Measurements from ENCODE around the gene RPS21. TPM values are rescaled to one million over a fixed set of nuclear protein-coding genes. Genes with fewer than 3 reads are reported as not detected.
A peak's percentile ranks its signal among the peaks of the same experiment; 100 is the strongest.

The RPS21 gene
- total and polyA plus RNA-seq, 9 of the 15 experiments (the other 6 are each of a cell fraction or from before 2014, with no cell fraction given): 1,380 to 5,647 (median 3,091) TPM

DNA sequence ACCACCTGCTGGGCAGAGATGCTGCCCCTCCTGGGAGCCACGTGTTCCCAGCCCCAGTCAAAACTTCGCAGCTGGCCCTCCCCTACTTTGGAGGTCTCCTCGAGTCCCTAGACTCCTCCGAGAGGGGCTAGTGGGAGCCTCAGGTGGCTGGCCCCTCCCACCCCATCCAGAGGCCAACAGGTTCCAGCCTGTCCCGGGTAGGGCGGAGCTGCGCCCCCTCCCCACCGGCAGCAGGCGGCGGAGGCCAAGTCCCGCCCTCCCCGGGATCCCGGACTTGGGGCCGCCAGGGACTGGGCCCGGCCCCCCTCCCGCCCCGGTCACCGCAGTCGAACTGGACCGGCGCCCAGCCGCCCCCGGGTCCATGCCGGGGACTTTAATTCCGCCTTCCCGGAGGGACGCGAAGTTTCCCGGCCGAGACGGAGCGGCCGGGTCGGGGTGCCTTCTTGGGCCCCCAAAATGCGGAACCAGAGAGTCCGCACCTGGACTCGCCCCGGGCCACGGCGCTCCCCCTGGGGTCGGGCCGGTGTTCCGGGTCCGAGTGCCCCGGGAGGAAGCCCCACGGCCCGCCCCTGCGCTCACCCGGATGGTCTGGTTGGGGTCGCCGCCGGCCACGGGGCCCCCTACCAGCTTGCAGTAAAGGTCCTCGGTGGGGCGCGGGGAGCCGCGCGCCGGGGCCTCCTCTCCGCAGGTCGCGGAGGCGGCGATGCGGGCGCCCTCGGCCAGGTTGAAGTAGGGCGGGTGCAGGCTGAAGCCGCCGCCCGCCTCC, 20.4 kb upstream of the RPS21 start (continued):
- TF ChIP-seq, protein P1, sequence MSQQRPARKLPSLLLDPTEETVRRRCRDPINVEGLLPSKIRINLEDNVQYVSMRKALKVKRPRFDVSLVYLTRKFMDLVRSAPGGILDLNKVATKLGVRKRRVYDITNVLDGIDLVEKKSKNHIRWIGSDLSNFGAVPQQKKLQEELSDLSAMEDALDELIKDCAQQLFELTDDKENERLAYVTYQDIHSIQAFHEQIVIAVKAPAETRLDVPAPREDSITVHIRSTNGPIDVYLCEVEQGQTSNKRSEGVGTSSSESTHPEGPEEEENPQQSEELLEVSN (IDR thresholded peaks at IDR 0.05; ENCODE audit: borderline replicate concordance in 1 of 2, extremely low read depth in 1 of 2, insufficient read depth in 1 of 2, insufficient read length in 1 of 2, low read depth in 1 of 2, low read length in 1 of 2, poor library complexity in 1 of 2, severe bottlenecking in 1 of 2): peak in 1 of 2 experiments; percentile 25
- TF ChIP-seq CTBP1 (IDR thresholded peaks at IDR 0.05; ENCODE audit: borderline replicate concordance): 0 out of 2 replicates have a peak, but pooled peaks have one; percentile 26
- 0 out of 4 replicates have a peak, but pooled peaks of 1 of the 2 experiments have one; percentile 9 for TF ChIP-seq NRF1 (conservative IDR thresholded peaks at IDR 0.05 in 1 of 2, IDR thresholded peaks at IDR 0.05 in 1 of 2)
- TF ChIP-seq ZNF23 (CRISPR knock-in tag; IDR thresholded peaks at IDR 0.05): no peak
- TF ChIP-seq PTTG1 (tag; IDR thresholded peaks at IDR 0.05; ENCODE audit: low read depth): no peak
- TF ChIP-seq, protein P2, sequence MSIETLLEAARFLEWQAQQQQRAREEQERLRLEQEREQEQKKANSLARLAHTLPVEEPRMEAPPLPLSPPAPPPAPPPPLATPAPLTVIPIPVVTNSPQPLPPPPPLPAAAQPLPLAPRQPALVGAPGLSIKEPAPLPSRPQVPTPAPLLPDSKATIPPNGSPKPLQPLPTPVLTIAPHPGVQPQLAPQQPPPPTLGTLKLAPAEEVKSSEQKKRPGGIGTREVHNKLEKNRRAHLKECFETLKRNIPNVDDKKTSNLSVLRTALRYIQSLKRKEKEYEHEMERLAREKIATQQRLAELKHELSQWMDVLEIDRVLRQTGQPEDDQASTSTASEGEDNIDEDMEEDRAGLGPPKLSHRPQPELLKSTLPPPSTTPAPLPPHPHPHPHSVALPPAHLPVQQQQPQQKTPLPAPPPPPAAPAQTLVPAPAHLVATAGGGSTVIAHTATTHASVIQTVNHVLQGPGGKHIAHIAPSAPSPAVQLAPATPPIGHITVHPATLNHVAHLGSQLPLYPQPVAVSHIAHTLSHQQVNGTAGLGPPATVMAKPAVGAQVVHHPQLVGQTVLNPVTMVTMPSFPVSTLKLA (conservative IDR thresholded peaks at IDR 0.05): peak; percentile 80 to 82
- TF ChIP-seq KDM4B (IDR thresholded peaks at IDR 0.05; ENCODE audit: borderline replicate concordance in 2 of 2, low read depth in 1 of 2): no peak
- no peak for TF ChIP-seq ZKSCAN1 (IDR thresholded peaks at IDR 0.05; ENCODE audit: low read depth, low read length)
- peak; percentile 16; the same call in 1 of the 2 replicates for TF ChIP-seq MTA3 (IDR thresholded peaks at IDR 0.05; ENCODE audit: borderline replicate concordance)
- TF ChIP-seq ZC3H8 (IDR thresholded peaks at IDR 0.05): no peak
- 0 out of 2 replicates have a peak, but pooled peaks have one; percentile 49 for TF ChIP-seq RBM14 (IDR thresholded peaks at IDR 0.05; ENCODE audit: borderline replicate concordance, insufficient read depth, low read depth, low read length)
- no peak for TF ChIP-seq ZNF316 (IDR thresholded peaks at IDR 0.05)
- TF ChIP-seq ETV6 (IDR thresholded peaks at IDR 0.05; ENCODE audit: borderline replicate concordance in 1 of 2, low read depth in 2 of 2, low read length in 1 of 2): no peak
- TF ChIP-seq ETV6 (CRISPR knock-in tag; IDR thresholded peaks at IDR 0.05; ENCODE audit: borderline replicate concordance): no peak
- no peak for TF ChIP-seq POLR2G (IDR thresholded peaks at IDR 0.05; ENCODE audit: low read depth, low read length)
- 0 out of 2 replicates have a peak, but pooled peaks have one; percentile 2 for TF ChIP-seq MBD2 (IDR thresholded peaks at IDR 0.05; ENCODE audit: borderline replicate concordance, low read depth)
- no peak for TF ChIP-seq ZNF444 (CRISPR knock-in tag; IDR thresholded peaks at IDR 0.05)
- peak; percentile 63 for TF ChIP-seq FIP1L1 (IDR thresholded peaks at IDR 0.05; ENCODE audit: low read depth, low read length, poor library complexity, severe bottlenecking)
- peak; percentile 31; the same call in 1 of the 2 replicates for TF ChIP-seq ZNF121 (CRISPR knock-in tag; conservative IDR thresholded peaks at IDR 0.05)
- TF ChIP-seq ZNF561 (CRISPR knock-in tag; conservative IDR thresholded peaks at IDR 0.05): no peak
- no peak for TF ChIP-seq ASH1L (IDR thresholded peaks at IDR 0.05; ENCODE audit: borderline replicate concordance, low read depth, partially characterized antibody)
- TF ChIP-seq TAF15 (IDR thresholded peaks at IDR 0.05; ENCODE audit: low read depth, low read length): no peak
- TF ChIP-seq, protein P3, sequence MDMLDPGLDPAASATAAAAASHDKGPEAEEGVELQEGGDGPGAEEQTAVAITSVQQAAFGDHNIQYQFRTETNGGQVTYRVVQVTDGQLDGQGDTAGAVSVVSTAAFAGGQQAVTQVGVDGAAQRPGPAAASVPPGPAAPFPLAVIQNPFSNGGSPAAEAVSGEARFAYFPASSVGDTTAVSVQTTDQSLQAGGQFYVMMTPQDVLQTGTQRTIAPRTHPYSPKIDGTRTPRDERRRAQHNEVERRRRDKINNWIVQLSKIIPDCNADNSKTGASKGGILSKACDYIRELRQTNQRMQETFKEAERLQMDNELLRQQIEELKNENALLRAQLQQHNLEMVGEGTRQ (CRISPR knock-in tag; IDR thresholded peaks at IDR 0.05): 0 out of 2 replicates have a peak, but pooled peaks have one; percentile 1
- TF ChIP-seq HSF4 (CRISPR knock-in tag; IDR thresholded peaks at IDR 0.05; ENCODE audit: borderline replicate concordance): no peak
